SH-SY5Y (cell line): ENCODE data around the gene MSX1.

Experiments
- GATA2 ChIP-seq: IDR thresholded peaks from 2 replicates; pipeline ENCODE4 v1.6.1; 2011; ENCODE audit warnings: mild to moderate bottlenecking, low read depth, low read length
- GATA3 ChIP-seq: IDR thresholded peaks from 2 replicates; pipeline ENCODE4 v1.6.1; 2011; ENCODE audit warnings: low read depth, mild to moderate bottlenecking, low read length, moderate library complexity

GRCh38 chr4:4838936-4839810 is 20.3 kb upstream of the MSX1 start:
- TF ChIP-seq GATA2 (no peak), GATA3 (no peak)
